ENCODE measurements around the gene VAMP2.

DNA sequence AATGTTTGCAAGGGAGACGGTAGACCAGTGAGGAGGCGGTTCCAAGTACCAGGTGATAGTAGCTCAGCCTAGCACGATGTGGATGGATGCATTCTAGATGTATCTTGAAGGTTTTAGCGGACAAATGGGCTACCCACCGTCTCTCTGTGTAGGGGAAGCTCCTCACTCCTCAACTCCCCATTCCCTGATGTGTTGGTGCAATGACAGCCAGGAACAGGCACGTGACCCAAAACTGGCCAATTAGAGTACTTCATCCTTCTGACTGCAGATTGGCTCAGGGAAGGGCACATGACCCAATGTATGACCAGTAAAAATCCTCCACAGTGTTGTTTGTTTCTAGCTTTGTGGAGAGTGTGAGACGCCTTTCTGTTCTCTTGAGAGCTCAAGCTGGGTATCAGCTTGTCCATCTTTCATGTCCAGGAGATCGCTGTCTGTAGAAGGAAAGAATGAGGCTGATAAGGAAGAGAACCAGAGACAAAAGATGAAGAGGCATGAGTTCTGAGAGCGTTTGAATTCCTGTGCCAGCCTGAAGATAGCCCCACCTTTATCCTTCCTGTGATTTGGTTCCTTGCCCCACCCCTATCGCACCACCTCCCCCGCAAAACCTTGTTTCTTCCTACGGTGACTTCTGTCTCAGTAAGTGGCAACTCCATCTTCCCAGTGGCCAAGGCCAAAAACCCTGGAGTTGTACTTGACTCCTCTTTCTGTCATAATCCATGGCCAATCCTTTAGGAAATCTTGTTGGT, 29.5 kb upstream of the VAMP2 start:
- TF ChIP-seq, protein P1, sequence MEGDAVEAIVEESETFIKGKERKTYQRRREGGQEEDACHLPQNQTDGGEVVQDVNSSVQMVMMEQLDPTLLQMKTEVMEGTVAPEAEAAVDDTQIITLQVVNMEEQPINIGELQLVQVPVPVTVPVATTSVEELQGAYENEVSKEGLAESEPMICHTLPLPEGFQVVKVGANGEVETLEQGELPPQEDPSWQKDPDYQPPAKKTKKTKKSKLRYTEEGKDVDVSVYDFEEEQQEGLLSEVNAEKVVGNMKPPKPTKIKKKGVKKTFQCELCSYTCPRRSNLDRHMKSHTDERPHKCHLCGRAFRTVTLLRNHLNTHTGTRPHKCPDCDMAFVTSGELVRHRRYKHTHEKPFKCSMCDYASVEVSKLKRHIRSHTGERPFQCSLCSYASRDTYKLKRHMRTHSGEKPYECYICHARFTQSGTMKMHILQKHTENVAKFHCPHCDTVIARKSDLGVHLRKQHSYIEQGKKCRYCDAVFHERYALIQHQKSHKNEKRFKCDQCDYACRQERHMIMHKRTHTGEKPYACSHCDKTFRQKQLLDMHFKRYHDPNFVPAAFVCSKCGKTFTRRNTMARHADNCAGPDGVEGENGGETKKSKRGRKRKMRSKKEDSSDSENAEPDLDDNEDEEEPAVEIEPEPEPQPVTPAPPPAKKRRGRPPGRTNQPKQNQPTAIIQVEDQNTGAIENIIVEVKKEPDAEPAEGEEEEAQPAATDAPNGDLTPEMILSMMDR (conservative IDR thresholded peaks at IDR 0.05; ENCODE audit: low read depth, low read length) = no peak
- no peak for TF ChIP-seq MAFK (IDR thresholded peaks at IDR 0.05; ENCODE audit: low read depth, low read length)
- TF ChIP-seq POLR2A (IDR thresholded peaks at IDR 0.05; ENCODE audit: low read depth, low read length) = 0 out of 2 replicates have a peak, but pooled peaks have one; percentile 41
- no peak for TF ChIP-seq RFX5 (IDR thresholded peaks at IDR 0.05; ENCODE audit: low read depth, low read length)
- no peak for TF ChIP-seq RAD21 (IDR thresholded peaks at IDR 0.05; ENCODE audit: low read length)
- no peak for TF ChIP-seq FOS (IDR thresholded peaks at IDR 0.05; ENCODE audit: low read depth, low read length)
- no peak for TF ChIP-seq MXI1 (IDR thresholded peaks at IDR 0.05; ENCODE audit: borderline replicate concordance, low read depth, low read length)
- TF ChIP-seq CHD1 (IDR thresholded peaks at IDR 0.05; ENCODE audit: low read depth, low read length) = no peak
